Upper lobe of right lung (tissue), 1 donor: Measurements from ENCODE around the gene YBX2. TPM values are rescaled to one million over a fixed set of nuclear protein-coding genes. Genes with fewer than 3 reads are reported as not detected.

Source experiments
- ATAC-seq: fragments of 200-7000 bp; cut with Tn5 transposase; one replicate; pipeline ENCODE4 v1.9.1; 2020; ENCODE audit warnings: mild to moderate bottlenecking, moderate library complexity
- DNase-seq: peaks from one replicate; pipeline ENCODE4 v3.0.0-alpha.2; 2020
- H3K27ac ChIP-seq: fragments of 200-600 bp; one replicate; pipeline ENCODE4 v1.8.0; 2022
- H3K27me3 ChIP-seq: fragments of 200-600 bp; one replicate; pipeline ENCODE4 v1.8.0; 2022; ENCODE audit warnings: mild to moderate bottlenecking
- H3K36me3 ChIP-seq: fragments of 200-600 bp; one replicate; pipeline ENCODE4 v1.8.0; 2022
- H3K4me1 ChIP-seq: fragments of 200-600 bp; one replicate; pipeline ENCODE4 v1.8.0; 2022
- H3K4me3 ChIP-seq: fragments of 200-600 bp; one replicate; pipeline ENCODE4 v1.8.0; 2022; ENCODE audit warnings: mild to moderate bottlenecking
- H3K9me3 ChIP-seq: fragments of 200-600 bp; one replicate; pipeline ENCODE4 v1.8.0; 2022
- CTCF ChIP-seq: fragments of 200-600 bp; IDR thresholded peaks from one replicate; pipeline ENCODE4 v1.8.0; 2022; ENCODE audit warnings: antibody characterized with exemption
- intact Hi-C: fragments of 100-400 bp; cut with DNase I; formaldehyde crosslinking; loops from one replicate; pipeline ENCODE4 v1.11.0; 2022
- total RNA-seq: library from RNA; stranded (reverse); fragmentation: NEBNext Ultra II Directional; extraction: Animal tissue kit (Norgen Biotek cat#: 25700); gene quantifications from one replicate; pipeline ENCODE4 v1.2.1, GENCODE V29; 2021
- donor health status: DM: no; HTN: yes; CAD: no; lungs with severe emphysema.

The YBX2 gene
- total RNA-seq, 1 donor from 2014 or later = not detected

- peak overlapping the region; percentile 97 for H3K27ac ChIP-seq
- H3K27me3 ChIP-seq = no peaks in the 10 kb centered on the region
- H3K4me1 ChIP-seq = peaks cover 26% of the 10 kb centered on the region
- peaks cover 54% of the 10 kb centered on the region for H3K36me3 ChIP-seq
- TF ChIP-seq CTCF = no peak
- no peak for ATAC-seq
- no peaks in the 10 kb centered on the region for H3K9me3 ChIP-seq
- no peak for DNase-seq
- intact Hi-C loops = no loop called here
- peak overlapping the region; percentile 99 for H3K4me3 ChIP-seq
Observed at GRCh38 chr17:7243453-7243729, 51.0 kb downstream of the YBX2 start.

GRCh38 chr17:7242717-7243452 is 51.6 kb downstream of the YBX2 start:
- H3K36me3 ChIP-seq = peaks cover 54% of the 10 kb centered on the region
- TF ChIP-seq CTCF = no peak
- DNase-seq (peak; percentile 97), ATAC-seq (peak; percentile 62)
- no peaks in the 10 kb centered on the region for H3K9me3 ChIP-seq
- no peaks in the 10 kb centered on the region for H3K27me3 ChIP-seq
- H3K4me3 ChIP-seq = peak overlapping the region; percentile 99
- H3K27ac ChIP-seq = peak overlapping the region; percentile 97
- peaks cover 26% of the 10 kb centered on the region for H3K4me1 ChIP-seq
- intact Hi-C loops = no loop called here

- peak within 1 kb of the TSS; percentile 97 for H3K27ac ChIP-seq
- no peak for TF ChIP-seq CTCF
- ATAC-seq (peak; percentile 60), DNase-seq (peak; percentile 97)
- no peaks in the 10 kb centered on the region for H3K27me3 ChIP-seq
- peaks cover 54% of the 10 kb centered on the region for H3K36me3 ChIP-seq
- peaks cover 26% of the 10 kb centered on the region for H3K4me1 ChIP-seq
- peak within 1 kb of the TSS; percentile 99 for H3K4me3 ChIP-seq
- no peaks in the 10 kb centered on the region for H3K9me3 ChIP-seq
- intact Hi-C loops = no loop called here
Observed at GRCh38 chr17:7241783-7242716, 52.4 kb downstream of the YBX2 start, which contains the start of gene GABARAP. Gene GABARAP, minus strand, starts transcription at chr17:7242449. Its CDS starts 119 bp downstream, at chr17:7242330.

GRCh38 chr17:7241090-7241733 is 53.2 kb downstream of the YBX2 start:
- DNase-seq = no peak
- ATAC-seq = no peak
- H3K27me3 ChIP-seq = no peaks in the 10 kb centered on the region
- H3K4me1 ChIP-seq = peaks cover 26% of the 10 kb centered on the region
- TF ChIP-seq CTCF = no peak
- intact Hi-C loops = no loop called here
- no peaks in the 10 kb centered on the region for H3K9me3 ChIP-seq
- peak overlapping the region; percentile 99 for H3K4me3 ChIP-seq
- H3K36me3 ChIP-seq = peaks cover 48% of the 10 kb centered on the region
- H3K27ac ChIP-seq = peak overlapping the region; percentile 97

- TF ChIP-seq CTCF = no peak
- H3K27me3 ChIP-seq = no peaks in the 10 kb centered on the region
- intact Hi-C loops = no loop called here
- no peak for ATAC-seq
- H3K4me3 ChIP-seq = peak overlapping the region; percentile 99
- no peak for DNase-seq
- peaks cover 28% of the 10 kb centered on the region for H3K4me1 ChIP-seq
- H3K9me3 ChIP-seq = no peaks in the 10 kb centered on the region
- peak overlapping the region; percentile 97 for H3K27ac ChIP-seq
- H3K36me3 ChIP-seq = peaks cover 48% of the 10 kb centered on the region
Observed at GRCh38 chr17:7240375-7240774, 54.1 kb downstream of the YBX2 start.
